ENCODE measurements around the gene PSMB3. TPM values are rescaled to one million over a fixed set of nuclear protein-coding genes. Genes with fewer than 3 reads are reported as not detected.
A peak's percentile ranks its signal among the peaks of the same experiment; 100 is the strongest.

Gene PSMB3
- 100 to 1,000 TPM; 111 to 113 TPM for total RNA-seq
- polyA plus RNA-seq (ENCODE audit: insufficient read depth, low read depth, low replicate concordance), result 144 TPM
- long read RNA-seq, donor 1, transcript PSMB3-211 (6 exons, 773 nt), result major isoform, 66 of 7,773 reads
- long read RNA-seq, donor 1, transcript PSMB3-209 (3 exons, 426 nt), result minor isoform, 8 of 7,773 reads
- long read RNA-seq, donor 1, partial matches to known transcripts, result 7,577 of 7,773 reads
- long read RNA-seq, donor 1, other reads (novel, unspliced or antisense), result 118 of 7,773 reads
- long read RNA-seq, donor 2, transcript PSMB3-209 (3 exons, 426 nt), result minor isoform, 5 of 76 reads
- long read RNA-seq, donor 2, transcript PSMB3-210 (2 exons, 562 nt), result minor isoform, 13 of 76 reads
- long read RNA-seq, donor 2, transcript PSMB3-211 (6 exons, 773 nt), result major isoform, 56 of 76 reads
- long read RNA-seq, donor 2, partial matches to known transcripts, result 0 of 76 reads
- long read RNA-seq, donor 2, other reads (novel, unspliced or antisense), result 0 of 76 reads

DNA sequence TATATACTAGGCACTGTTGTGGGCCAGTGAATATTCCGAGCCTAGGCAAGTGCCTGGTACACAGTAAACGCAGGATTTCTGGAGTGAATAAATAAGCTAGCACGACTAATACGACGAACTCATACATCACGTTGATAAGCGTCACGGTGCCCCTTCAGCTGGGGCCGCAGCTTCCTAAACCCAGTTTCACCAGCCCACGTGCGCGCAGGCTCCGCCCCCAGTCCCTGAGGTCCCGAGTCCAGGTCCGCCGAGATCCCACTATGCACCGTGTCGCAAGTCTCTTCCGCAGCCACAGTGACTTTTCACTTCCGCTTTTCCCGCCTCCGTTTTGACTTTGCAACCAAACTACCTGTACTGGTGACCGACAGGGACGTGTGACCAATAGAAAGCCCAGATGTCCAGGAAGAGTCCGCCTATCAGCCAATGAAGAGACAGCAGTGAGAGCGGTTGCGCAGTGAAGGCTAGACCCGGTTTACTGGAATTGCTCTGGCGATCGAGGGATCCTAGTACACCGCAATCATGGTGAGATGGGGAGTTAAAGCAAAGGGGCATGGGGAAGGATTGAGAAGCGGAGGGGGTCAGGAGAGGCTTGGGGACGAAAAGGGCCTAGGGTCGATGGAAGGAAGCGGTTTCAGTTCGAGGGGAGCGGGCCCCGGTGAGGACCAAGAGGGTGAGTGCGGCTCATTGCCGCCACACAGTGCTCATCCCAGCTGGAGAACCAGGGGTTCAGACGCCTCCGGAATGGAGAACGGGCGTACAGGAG lies at the start of gene PSMB3:
PSMB3 (plus strand) TSS at position 434 of the 763 bp plus-strand sequence; CDS start at position 520, 86 bp downstream.
- Histone ChIP-seq H3K4me3 (peak within 1 kb of the TSS; percentile 84 to 93), H3K27ac (peak within 1 kb of the TSS; percentile 39 to 76), H3K36me3 (ENCODE audit: low read depth, missing control alignments) (no peaks in the 10 kb centered on the region), H3K4me1 (peaks cover 22% of the 10 kb centered on the region), H3K27me3 (no peaks in the 10 kb centered on the region), H3K9me3 (no peaks in the 10 kb centered on the region)
- peak; percentile 100 for DNase-seq
- TF ChIP-seq POLR2A (IDR thresholded peaks at IDR 0.05), result no peak
- TF ChIP-seq, protein P1, sequence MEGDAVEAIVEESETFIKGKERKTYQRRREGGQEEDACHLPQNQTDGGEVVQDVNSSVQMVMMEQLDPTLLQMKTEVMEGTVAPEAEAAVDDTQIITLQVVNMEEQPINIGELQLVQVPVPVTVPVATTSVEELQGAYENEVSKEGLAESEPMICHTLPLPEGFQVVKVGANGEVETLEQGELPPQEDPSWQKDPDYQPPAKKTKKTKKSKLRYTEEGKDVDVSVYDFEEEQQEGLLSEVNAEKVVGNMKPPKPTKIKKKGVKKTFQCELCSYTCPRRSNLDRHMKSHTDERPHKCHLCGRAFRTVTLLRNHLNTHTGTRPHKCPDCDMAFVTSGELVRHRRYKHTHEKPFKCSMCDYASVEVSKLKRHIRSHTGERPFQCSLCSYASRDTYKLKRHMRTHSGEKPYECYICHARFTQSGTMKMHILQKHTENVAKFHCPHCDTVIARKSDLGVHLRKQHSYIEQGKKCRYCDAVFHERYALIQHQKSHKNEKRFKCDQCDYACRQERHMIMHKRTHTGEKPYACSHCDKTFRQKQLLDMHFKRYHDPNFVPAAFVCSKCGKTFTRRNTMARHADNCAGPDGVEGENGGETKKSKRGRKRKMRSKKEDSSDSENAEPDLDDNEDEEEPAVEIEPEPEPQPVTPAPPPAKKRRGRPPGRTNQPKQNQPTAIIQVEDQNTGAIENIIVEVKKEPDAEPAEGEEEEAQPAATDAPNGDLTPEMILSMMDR (IDR thresholded peaks at IDR 0.05), result peak in 2 of 3 experiments; percentile 2 to 26
- intact Hi-C loops (cut with DNase I; ENCODE audit: low total_unique reads), result no loop called here
- WGBS, 2 donors, result 1% methylated on average over 38 to 44 of the region's 44 CpGs

DNA sequence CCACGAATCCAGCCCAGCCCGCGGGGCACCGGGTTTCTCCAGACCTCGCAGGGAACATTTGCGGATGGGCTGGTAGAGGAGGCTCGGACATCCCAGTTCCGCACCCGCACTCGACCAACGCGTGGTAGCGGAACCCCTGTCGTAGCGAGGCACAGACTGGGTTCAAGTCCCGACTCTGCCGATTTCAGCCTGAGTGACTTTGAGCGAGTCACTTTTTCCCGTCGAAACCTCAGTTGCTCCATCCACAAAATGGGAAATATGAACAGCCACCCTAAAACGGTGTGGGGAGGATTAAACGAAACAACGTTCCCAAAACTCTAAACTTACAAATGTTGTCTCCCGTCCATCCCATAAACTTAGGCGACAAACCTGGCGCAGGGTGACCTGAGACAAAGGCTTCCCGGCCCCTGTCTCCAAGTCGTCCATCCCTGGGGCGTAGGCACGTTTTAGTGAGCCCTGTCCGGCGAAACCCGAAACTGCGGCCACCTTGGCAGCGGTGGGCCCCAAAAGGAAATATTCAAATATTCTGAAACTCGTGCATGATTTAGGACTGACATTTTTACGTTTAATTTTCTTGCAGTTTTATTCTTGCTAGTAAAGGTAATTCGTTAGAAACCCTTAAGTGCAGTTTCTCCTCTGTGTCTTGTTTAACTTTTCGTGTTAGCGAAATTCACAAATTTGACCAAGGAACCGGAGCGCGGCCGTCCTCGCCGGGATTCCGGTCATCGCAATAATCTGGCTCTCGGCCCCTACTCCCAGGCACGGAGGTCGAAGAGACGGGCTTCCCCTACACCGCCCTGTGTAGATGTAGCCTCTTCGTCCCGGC lies 49.4 kb upstream of the PSMB3 start:
- Histone ChIP-seq H3K9me3 (no peaks in the 10 kb centered on the region), H3K4me1 (peaks cover 36% of the 10 kb centered on the region), H3K27me3 (no peaks in the 10 kb centered on the region), H3K4me3 (peak overlapping the region; percentile 72 to 91), H3K36me3 (ENCODE audit: low read depth, missing control alignments) (no peaks in the 10 kb centered on the region), H3K27ac (peak overlapping the region; percentile 81 to 98)
- WGBS, 2 donors, result 2% methylated on average over 29 to 55 of the region's 55 CpGs
- TF ChIP-seq POLR2A (IDR thresholded peaks at IDR 0.05), result no peak
- TF ChIP-seq, protein P1 (IDR thresholded peaks at IDR 0.05), result no peak
- peak; percentile 40 for DNase-seq
- intact Hi-C loops (cut with DNase I; ENCODE audit: low total_unique reads), result no loop called here

DNA sequence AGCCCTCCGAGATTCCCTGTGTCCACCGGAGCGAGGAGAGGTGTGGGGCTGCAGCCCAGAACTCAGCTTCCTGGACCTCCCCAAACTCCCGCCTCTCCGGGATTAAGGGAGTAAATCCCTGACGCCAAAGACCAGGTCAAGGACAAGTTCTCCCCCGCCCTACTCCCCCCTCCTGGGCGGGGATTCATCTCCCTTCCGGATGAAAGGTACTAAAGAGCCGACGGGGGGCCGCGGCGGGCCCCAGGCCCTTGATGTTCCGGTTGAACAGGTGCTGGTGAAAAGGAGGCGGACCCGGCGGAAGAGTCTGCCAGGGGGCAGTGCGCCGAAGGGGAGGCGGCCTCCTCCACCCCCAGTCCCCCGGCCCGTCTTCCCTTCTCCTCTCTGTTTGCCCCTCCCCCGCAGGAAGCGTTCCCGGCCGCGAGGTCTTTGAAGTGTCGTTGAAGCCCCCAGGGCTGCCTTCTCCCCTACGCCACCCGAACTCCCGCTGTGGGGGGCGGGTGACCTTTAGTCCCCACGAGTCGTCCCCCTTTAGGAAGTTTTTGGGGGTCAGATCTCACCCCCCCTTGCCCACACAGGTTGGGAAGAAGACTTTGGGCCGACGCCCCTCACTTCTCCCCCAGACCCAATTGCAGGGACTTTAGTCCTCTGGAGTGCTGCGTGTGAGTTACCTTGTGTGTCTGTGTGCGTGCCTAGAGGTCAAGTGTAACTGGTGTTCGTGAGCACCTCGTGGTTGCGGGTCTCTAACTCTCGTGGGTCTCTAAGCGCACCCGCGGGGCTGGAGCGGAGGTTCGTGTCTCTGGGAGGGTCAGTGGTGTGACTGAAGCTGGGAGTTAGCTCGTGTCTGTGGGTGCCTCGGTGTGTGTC lies 48.6 kb upstream of the PSMB3 start:
- DNase-seq, result peak; percentile 89
- Histone ChIP-seq H3K4me1 (peaks cover 36% of the 10 kb centered on the region), H3K4me3 (peak overlapping the region; percentile 72 to 91), H3K36me3 (ENCODE audit: low read depth, missing control alignments) (no peaks in the 10 kb centered on the region), H3K27ac (peak overlapping the region; percentile 81 to 98), H3K27me3 (no peaks in the 10 kb centered on the region), H3K9me3 (no peaks in the 10 kb centered on the region)
- intact Hi-C loops (cut with DNase I; ENCODE audit: low total_unique reads), result no loop called here
- 1 to 2% methylated on average over 33 to 50 of the region's 50 CpGs for WGBS, 2 donors
- TF ChIP-seq POLR2A (IDR thresholded peaks at IDR 0.05), result no peak
- TF ChIP-seq, protein P1 (IDR thresholded peaks at IDR 0.05), result no peak
